Stomach (tissue), 9 donors: ENCODE data around the gene NHLH1. TPM values are rescaled to one million over a fixed set of nuclear protein-coding genes. Genes with fewer than 3 reads are reported as not detected.

Experiments used
- DNase-seq, 2 donors: peaks; one replicate each; pipeline versions ENCODE4 v3.0.0 to v3.0.0-alpha.2; 2013 to 2019
- H3K27ac ChIP-seq, 5 donors: fragments of 200-600 bp in 4 of 5; sonication (generic) in 4 of 5; one replicate each; pipeline ENCODE4 v1.5.1; 2013 to 2019; ENCODE audit warnings: mild to moderate bottlenecking in 1 of 5, moderate library complexity in 1 of 5
- H3K27me3 ChIP-seq, 3 donors: fragments of 200-600 bp; sonication (generic); one replicate each; pipeline ENCODE4 v1.5.1; 2017 to 2019; ENCODE audit warnings: mixed run types in 1 of 3
- H3K36me3 ChIP-seq, 4 donors: fragments of 200-600 bp; sonication (generic); 1 replicate in 3 of 4; 2 replicates in 1 of 4; pipeline ENCODE4 v1.5.1; 2016 to 2019
- H3K4me1 ChIP-seq, 4 donors: fragments of 200-600 bp; sonication (generic); one replicate each; pipeline ENCODE4 v1.5.1; 2016 to 2019
- H3K4me3 ChIP-seq, 4 donors: fragments of 200-600 bp; sonication (generic) in 3 of 4; one replicate each; pipeline ENCODE4 v1.5.1; 2016 to 2019; ENCODE audit warnings: mild to moderate bottlenecking in 1 of 4
- H3K9me3 ChIP-seq, 4 donors: fragments of 200-600 bp; sonication (generic); one replicate each; pipeline ENCODE4 v1.5.1; 2016 to 2019
- EP300 ChIP-seq: sonication (generic); formaldehyde crosslinking; IDR thresholded peaks from one replicate; pipeline ENCODE4 v1.6.1; 2017; ENCODE audit warnings: antibody characterized with exemption
- POLR2A ChIP-seq, 4 donors: fragments of 450-650 bp; IDR thresholded peaks; one replicate each; pipeline ENCODE4 v1.6.1; 2016; ENCODE audit warnings: antibody characterized with exemption in 4 of 4, control low read depth in 2 of 4, mild to moderate bottlenecking in 1 of 4, moderate library complexity in 1 of 4
- POLR2AphosphoS5 ChIP-seq, 3 donors: sonication (generic); formaldehyde crosslinking; IDR thresholded peaks; one replicate each; pipeline ENCODE4 v1.6.1; 2016; ENCODE audit warnings: antibody characterized with exemption in 3 of 3
- WGBS, 5 donors: extraction: QIAGEN DNeasy Blood & Tissue Kit in 3 of 5; methylation state at CpG; one replicate each; pipeline versions ENCODE4 v1.1.5 to v1.1.7; 2013 to 2018; 5-methylcytosine and 5-hydroxymethylcytosine counted together
- intact Hi-C: fragments of 100-400 bp; cut with DNase I; formaldehyde crosslinking; loops from one replicate; pipeline ENCODE4 v1.15.1; 2023; ENCODE audit warnings: low total_unique reads
- polyA plus RNA-seq, 3 donors: library from polyadenylated mRNA; stranded (reverse); fragments of 200-250 nt; gene quantifications; one replicate each; pipeline ENCODE4 v1.2.3, GENCODE V29; 2013
- total RNA-seq, 5 donors: library from RNA; depleted of rRNA; stranded (reverse); fragments of >200 nt; gene quantifications; one replicate each; pipeline versions ENCODE4 v1.1.0 to v1.2.3, GENCODE V29; 2014 to 2016
- TF ChIP-seq, protein P1 (sequence below), 7 experiments: fragments of 450-650 bp in 4 of 7; fragments of 200-600 bp in 3 of 7; sonication (generic) in 3 of 7; IDR thresholded peaks; one replicate each; pipeline ENCODE4 v1.5.1; 2016 to 2019; ENCODE audit warnings: antibody characterized with exemption in 7 of 7, control low read depth in 2 of 7, mild to moderate bottlenecking in 1 of 7
- donor health status: healthy with polysubstance abuse.
- donor health status: Bipolar disorder and iron deficiency.
- donor health status: healthy.

The NHLH1 gene
- total and polyA plus RNA-seq, 8 donors: 0.08 TPM; not detected in 7

DNA sequence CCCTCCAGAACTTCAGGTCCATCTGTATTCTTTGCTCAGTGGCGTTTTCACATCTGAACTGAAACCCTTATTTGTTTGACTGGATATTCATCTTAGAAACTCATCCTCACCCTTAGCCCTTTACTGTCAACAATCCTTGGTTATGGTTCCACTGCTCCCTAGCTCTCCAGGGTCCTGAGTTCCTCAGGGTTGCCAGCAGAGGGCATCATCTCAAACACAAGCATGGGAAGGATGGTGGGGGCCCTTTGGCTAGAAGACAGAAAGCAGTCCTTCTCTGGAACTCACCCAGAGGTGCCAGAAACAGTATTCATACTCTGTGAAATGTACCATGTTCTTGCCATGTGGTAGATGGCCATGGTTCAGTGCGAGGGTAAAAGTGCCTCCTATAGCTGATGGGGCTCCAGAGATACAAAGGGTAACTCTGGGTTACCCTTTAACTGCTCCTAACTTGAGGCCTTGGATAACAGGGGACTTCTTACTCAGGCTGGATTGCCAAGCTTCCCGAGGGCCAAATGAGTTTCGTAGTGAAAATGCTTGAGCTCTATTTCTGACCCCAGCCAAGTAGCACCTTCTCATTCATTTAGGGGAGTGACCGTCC, 12.4 kb upstream of the NHLH1 start:
- intact Hi-C loops: no loop called here
- Histone ChIP-seq H3K4me1 (no peaks in the 10 kb centered on the region), H3K27me3 (no peaks in the 10 kb centered on the region), H3K27ac (no peak overlapping the region), H3K36me3 (peaks cover 82 to 100% (median 98%) of the 10 kb centered on the region in 4 donors), H3K9me3 (no peaks in the 10 kb centered on the region), H3K4me3 (no peak overlapping the region)
- WGBS, 5 donors: 64 to 85% (median 79%) methylated on average over 4 to 5 of the region's 5 CpGs
- no peak for TF ChIP-seq POLR2A (IDR thresholded peaks at IDR 0.05)
- TF ChIP-seq, protein P1, sequence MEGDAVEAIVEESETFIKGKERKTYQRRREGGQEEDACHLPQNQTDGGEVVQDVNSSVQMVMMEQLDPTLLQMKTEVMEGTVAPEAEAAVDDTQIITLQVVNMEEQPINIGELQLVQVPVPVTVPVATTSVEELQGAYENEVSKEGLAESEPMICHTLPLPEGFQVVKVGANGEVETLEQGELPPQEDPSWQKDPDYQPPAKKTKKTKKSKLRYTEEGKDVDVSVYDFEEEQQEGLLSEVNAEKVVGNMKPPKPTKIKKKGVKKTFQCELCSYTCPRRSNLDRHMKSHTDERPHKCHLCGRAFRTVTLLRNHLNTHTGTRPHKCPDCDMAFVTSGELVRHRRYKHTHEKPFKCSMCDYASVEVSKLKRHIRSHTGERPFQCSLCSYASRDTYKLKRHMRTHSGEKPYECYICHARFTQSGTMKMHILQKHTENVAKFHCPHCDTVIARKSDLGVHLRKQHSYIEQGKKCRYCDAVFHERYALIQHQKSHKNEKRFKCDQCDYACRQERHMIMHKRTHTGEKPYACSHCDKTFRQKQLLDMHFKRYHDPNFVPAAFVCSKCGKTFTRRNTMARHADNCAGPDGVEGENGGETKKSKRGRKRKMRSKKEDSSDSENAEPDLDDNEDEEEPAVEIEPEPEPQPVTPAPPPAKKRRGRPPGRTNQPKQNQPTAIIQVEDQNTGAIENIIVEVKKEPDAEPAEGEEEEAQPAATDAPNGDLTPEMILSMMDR (IDR thresholded peaks at IDR 0.05): peak in 3 of 7 experiments; percentile 9 to 15 (median 11)
- DNase-seq: peak in 1 of 2 donors; percentile 44

DNA sequence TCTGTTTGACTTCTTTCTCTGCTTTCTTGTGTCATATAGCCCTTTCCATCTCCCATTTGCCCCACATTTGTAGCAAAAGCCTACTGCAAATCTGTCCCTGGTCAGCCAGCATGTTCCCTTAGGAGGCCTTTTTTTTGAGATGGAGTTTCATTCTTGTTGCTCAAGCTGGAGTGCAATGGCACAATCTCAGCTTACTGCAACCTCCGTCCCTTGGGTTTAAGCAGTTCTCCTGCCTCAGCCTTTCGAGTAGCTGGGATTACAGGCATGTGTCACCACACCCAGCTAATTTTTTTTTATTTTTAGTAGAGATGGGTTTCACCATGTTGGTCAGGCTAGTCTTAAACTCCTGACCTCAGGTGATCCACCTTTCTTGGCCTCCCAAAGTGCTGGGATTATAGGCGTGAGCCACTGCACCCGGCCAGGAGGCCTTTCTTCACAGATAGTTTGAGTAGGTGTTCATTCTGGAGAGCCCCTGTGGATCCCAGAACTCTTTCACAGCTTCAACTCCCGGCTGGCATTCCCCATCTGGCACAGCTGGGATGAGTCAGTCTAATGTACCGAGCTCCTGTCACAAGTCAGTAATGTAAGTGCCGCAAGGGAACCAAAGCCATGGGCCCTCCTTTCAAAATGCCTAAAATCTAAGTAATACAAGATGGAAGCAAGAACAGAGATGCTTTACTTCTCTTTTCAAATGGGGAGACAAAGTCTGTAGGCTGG, 9.4 kb upstream of the NHLH1 start:
- intact Hi-C loops: no loop called here
- no peaks in the 10 kb centered on the region for H3K4me1 ChIP-seq
- no peak for TF ChIP-seq POLR2A (IDR thresholded peaks at IDR 0.05)
- no peak for TF ChIP-seq POLR2AphosphoS5 (IDR thresholded peaks at IDR 0.05)
- TF ChIP-seq, protein P1 (IDR thresholded peaks at IDR 0.05): no peak
- 71 to 88% (median 86%) methylated on average over 7 of the region's 7 CpGs for WGBS, 5 donors
- H3K36me3 ChIP-seq: peaks cover 58 to 88% (median 82%) of the 10 kb centered on the region in 4 donors
- no peak overlapping the region for H3K4me3 ChIP-seq
- no peak for DNase-seq
- no peaks in the 10 kb centered on the region for H3K9me3 ChIP-seq
- H3K27ac ChIP-seq: no peak overlapping the region
- H3K27me3 ChIP-seq: no peaks in the 10 kb centered on the region

DNA sequence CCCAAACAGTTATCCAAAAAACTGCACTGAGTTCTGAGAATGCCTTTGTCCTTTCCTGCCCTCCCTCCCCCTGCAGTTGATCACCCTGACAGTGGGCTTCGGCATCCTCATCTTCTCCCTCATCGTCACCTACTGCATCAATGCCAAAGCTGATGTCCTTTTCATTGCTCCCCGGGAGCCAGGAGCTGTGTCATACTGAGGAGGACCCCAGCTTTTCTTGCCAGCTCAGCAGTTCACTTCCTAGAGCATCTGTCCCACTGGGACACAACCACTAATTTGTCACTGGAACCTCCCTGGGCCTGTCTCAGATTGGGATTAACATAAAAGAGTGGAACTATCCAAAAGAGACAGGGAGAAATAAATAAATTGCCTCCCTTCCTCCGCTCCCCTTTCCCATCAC, 8.8 kb upstream of the NHLH1 start:
- Histone ChIP-seq H3K9me3 (no peaks in the 10 kb centered on the region), H3K4me3 (no peak overlapping the region), H3K36me3 (peaks cover 52 to 82% (median 76%) of the 10 kb centered on the region in 4 donors), H3K4me1 (no peaks in the 10 kb centered on the region), H3K27me3 (no peaks in the 10 kb centered on the region), H3K27ac (no peak overlapping the region)
- no peak for DNase-seq
- intact Hi-C loops: no loop called here
- no peak for TF ChIP-seq POLR2A (IDR thresholded peaks at IDR 0.05)
- TF ChIP-seq EP300: no peak
- TF ChIP-seq POLR2AphosphoS5 (IDR thresholded peaks at IDR 0.05): no peak
- 89 to 93% (median 90%) methylated on average over 4 of the region's 4 CpGs for WGBS, 5 donors

DNA sequence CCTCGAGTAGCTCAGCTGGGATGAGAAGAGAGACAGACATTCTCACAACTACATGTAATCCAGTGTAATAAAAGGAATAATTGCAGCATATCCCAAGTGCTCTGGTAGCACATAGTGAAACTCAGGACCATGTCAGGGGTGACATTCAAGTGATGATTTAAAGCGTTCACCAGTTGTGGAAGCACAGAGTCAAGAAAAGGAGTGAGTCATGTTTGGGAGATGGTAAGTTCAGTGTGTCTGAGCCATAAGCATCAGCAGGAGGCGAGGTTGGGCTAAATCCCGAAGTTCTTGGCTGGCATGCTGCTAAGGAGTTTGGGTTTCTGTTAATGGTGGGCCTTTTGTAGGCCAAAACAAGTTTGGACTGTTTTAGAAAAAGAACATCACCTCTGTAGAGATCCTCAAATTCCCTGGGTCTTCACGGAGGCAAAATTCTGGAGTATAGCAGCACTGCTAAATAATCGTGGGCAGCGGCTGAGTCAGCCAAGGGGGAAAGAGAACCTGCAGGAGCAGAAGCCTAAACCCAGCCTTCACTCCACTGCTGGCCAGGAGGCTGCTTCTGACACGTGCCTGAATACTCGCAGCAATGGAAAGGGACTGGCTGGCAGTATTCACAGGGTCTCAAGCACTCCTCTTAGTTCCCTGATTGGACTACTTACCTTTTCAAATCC, 7.2 kb upstream of the NHLH1 start:
- H3K4me3 ChIP-seq: no peak overlapping the region
- DNase-seq: no peak
- H3K27me3 ChIP-seq: no peaks in the 10 kb centered on the region
- 79 to 88% (median 82%) methylated on average over 8 to 9 of the region's 9 CpGs for WGBS, 5 donors
- H3K27ac ChIP-seq: no peak overlapping the region
- H3K36me3 ChIP-seq: peaks cover 36 to 66% (median 60%) of the 10 kb centered on the region in 4 donors
- TF ChIP-seq EP300 (no peak), POLR2AphosphoS5 (IDR thresholded peaks at IDR 0.05) (no peak)
- TF ChIP-seq, protein P1 (IDR thresholded peaks at IDR 0.05): no peak
- intact Hi-C loops: no loop called here
- no peaks in the 10 kb centered on the region for H3K9me3 ChIP-seq
- no peaks in the 10 kb centered on the region for H3K4me1 ChIP-seq
